Panc1 (cell line): ENCODE measurements around the gene MAPKAP1. TPM values are rescaled to one million over a fixed set of nuclear protein-coding genes. Genes with fewer than 3 reads are reported as not detected.
A peak's percentile ranks its signal among the peaks of the same experiment; 100 is the strongest.

Source experiments
- ATAC-seq: fragments of 200-7000 bp; cut with Tn5 transposase; 2 replicates; pipeline ENCODE4 v1.9.1; 2020; ENCODE audit warnings: mild to moderate bottlenecking, moderate library complexity
- BruUV-seq: library from RNA; stranded (reverse); fragments of 400-500 nt; replicated peaks from 2 replicates; lab custom pipeline; 2021; lab: Mats Ljungman, UMichigan
- CTCF ChIA-PET: fragments of 300-600 bp; sonication (Branson Sonifier 250); formaldehyde crosslinking; loops from one replicate; lab custom pipeline; 2022; ENCODE audit warnings: antibody characterized with exemption; lab: Charles Lee
- POLR2A ChIA-PET: fragments of 300-600 bp; sonication (Branson Sonifier 250); formaldehyde crosslinking; loops from one replicate; lab custom pipeline; 2022; ENCODE audit warnings: antibody characterized with exemption; lab: Charles Lee
- DNase-seq: peaks from one replicate; pipeline ENCODE4 v3.0.0-alpha.2; 2010; ENCODE audit warnings: low read depth, low spot score
- H3K27ac ChIP-seq: 2 replicates; pipeline ENCODE4 v1.5.1; 2011; ENCODE audit warnings: mild to moderate bottlenecking, low read length, inconsistent platforms
- H3K27me3 ChIP-seq: fragments of 200-500 bp; sonication (Bioruptor generic); 2 replicates; pipeline ENCODE4 v1.6.0; 2014; ENCODE audit warnings: low read length, inconsistent platforms; ENCODE audit not compliant: control insufficient read depth, insufficient read depth
- H3K36me3 ChIP-seq: fragments of 200-500 bp; sonication (Bioruptor generic); 2 replicates; pipeline ENCODE4 v1.5.1; 2014; ENCODE audit warnings: inconsistent platforms, mild to moderate bottlenecking, low read length, moderate library complexity; ENCODE audit not compliant: control insufficient read depth, insufficient read depth
- H3K4me1 ChIP-seq: 2 replicates; pipeline ENCODE4 v1.5.1; 2011; ENCODE audit warnings: inconsistent platforms, mild to moderate bottlenecking, low read length, moderate library complexity; ENCODE audit not compliant: control insufficient read depth, insufficient read depth
- H3K4me3 ChIP-seq, 2 experiments: 2 replicates each; pipeline ENCODE4 v1.5.1; 2011 to 2012; ENCODE audit warnings: low read depth in 2 of 2, low read length in 2 of 2, mild to moderate bottlenecking in 2 of 2, inconsistent platforms in 1 of 2, moderate library complexity in 1 of 2
- H3K9me3 ChIP-seq: fragments of 200-500 bp; sonication (Bioruptor generic); 2 replicates; pipeline ENCODE4 v1.5.1; 2014; ENCODE audit warnings: low read depth, mild to moderate bottlenecking, inconsistent platforms, low read length, moderate library complexity; ENCODE audit not compliant: control insufficient read depth, insufficient read depth
- CTCF ChIP-seq: fragments of 450-650 bp; IDR thresholded peaks from 2 replicates; pipeline ENCODE4 v1.5.1; 2017; ENCODE audit warnings: mild to moderate bottlenecking
- POLR2AphosphoS5 ChIP-seq: IDR thresholded peaks from 2 replicates; pipeline ENCODE4 v1.6.1; 2012; ENCODE audit warnings: mild to moderate bottlenecking, low read depth, low read length, moderate library complexity
- REST ChIP-seq, 2 experiments: IDR thresholded peaks; 2 replicates each; pipeline ENCODE4 v1.6.1; 2011 to 2012; ENCODE audit warnings: low read depth in 2 of 2, control low read depth in 1 of 2, low read length in 1 of 2, mild to moderate bottlenecking in 1 of 2, moderate library complexity in 1 of 2; ENCODE audit not compliant: insufficient read depth in 1 of 2
- SIN3A ChIP-seq: IDR thresholded peaks from 2 replicates; pipeline ENCODE4 v1.6.1; 2012; ENCODE audit warnings: low read depth, mild to moderate bottlenecking, low read length, moderate library complexity, borderline replicate concordance; ENCODE audit not compliant: insufficient read depth
- TCF7L2 ChIP-seq: IDR thresholded peaks from 2 replicates; pipeline ENCODE4 v1.6.1; 2011; ENCODE audit warnings: mild to moderate bottlenecking, low read depth, low read length, inconsistent platforms
- in situ Hi-C: cut with HindIII; loops from 2 replicates; pipeline ENCODE4 v1.10.0; 2016; ENCODE audit warnings: low sequenced_read_pairs, low pct_unique_long_range_greater_than_20kb
- intact Hi-C: fragments of 100-400 bp; cut with micrococcal nuclease; formaldehyde crosslinking; loops from one replicate; pipeline ENCODE4 v1.10.0; 2022; ENCODE audit not compliant: unreplicated experiment
- total RNA-seq: library from RNA; stranded (reverse); gene quantifications from one replicate; pipeline ENCODE4 v1.2.1, GENCODE V29; 2021; ENCODE audit not compliant: unreplicated experiment

The MAPKAP1 gene
- total RNA-seq, 1 experiment from 2014 or later, result 72.7 TPM

- no peak overlapping the region for H3K27ac ChIP-seq
- no peak for DNase-seq
- no peak for TF ChIP-seq CTCF
- no peak for TF ChIP-seq SIN3A
- ATAC-seq, result no peak
- no peak overlapping the region for H3K4me3 ChIP-seq
- no peaks in the 10 kb centered on the region for H3K36me3 ChIP-seq
- CTCF ChIA-PET, result no interaction called here
- H3K27me3 ChIP-seq, result no peaks in the 10 kb centered on the region
- POLR2A ChIA-PET, result no interaction called here
- no TSS peak for BruUV-seq
- no peaks in the 10 kb centered on the region for H3K4me1 ChIP-seq
- in situ Hi-C loops (no loop called here), intact Hi-C loops (no loop called here)
- no peaks in the 10 kb centered on the region for H3K9me3 ChIP-seq
These were observed 278.0 kb downstream of the MAPKAP1 start for GRCh38 chr9:125428902-125429467.

- no peaks in the 10 kb centered on the region for H3K9me3 ChIP-seq
- no peaks in the 10 kb centered on the region for H3K36me3 ChIP-seq
- no peaks in the 10 kb centered on the region for H3K4me1 ChIP-seq
- no peak for TF ChIP-seq POLR2AphosphoS5
- TF ChIP-seq CTCF, result peak; percentile 77; the same call in 1 of the 2 replicates
- H3K27me3 ChIP-seq, result no peaks in the 10 kb centered on the region
- BruUV-seq, result no TSS peak
- DNase-seq, result peak; percentile 4
- in situ Hi-C loops, result no loop called here
- intact Hi-C loops, result no loop called here
- H3K4me3 ChIP-seq, result no peak overlapping the region
- ATAC-seq, result peak; percentile 31; the same call in 1 of the 2 replicates
- ChIA-PET POLR2A (interaction anchor here (0.6 kb wide), 1 partner anchor 266 kb away, joined by 3 read pairs; no protein-coding TSS in a partner anchor), CTCF (no interaction called here)
- no peak overlapping the region for H3K27ac ChIP-seq
These were observed 278.7 kb downstream of the MAPKAP1 start for GRCh38 chr9:125428060-125428901.

- Histone ChIP-seq H3K4me1 (no peaks in the 10 kb centered on the region), H3K4me3 (no peak overlapping the region), H3K36me3 (no peaks in the 10 kb centered on the region), H3K27ac (no peak overlapping the region), H3K27me3 (no peaks in the 10 kb centered on the region), H3K9me3 (no peaks in the 10 kb centered on the region)
- intact Hi-C loops, result no loop called here
- peak; percentile 67 for ATAC-seq
- POLR2A ChIA-PET, result interaction anchor here (0.6 kb wide), 1 partner anchor 265 kb away, joined by 3 read pairs; no protein-coding TSS in a partner anchor
- in situ Hi-C loops, result no loop called here
- TF ChIP-seq TCF7L2 (no peak), CTCF (no peak), REST (IDR thresholded peaks at IDR 0.05; ENCODE audit: insufficient read depth in 1 of 2, low read depth in 2 of 2, low read length in 1 of 2) (no peak), SIN3A (no peak), POLR2AphosphoS5 (no peak)
- no TSS peak for BruUV-seq
- DNase-seq, result no peak
- CTCF ChIA-PET, result no interaction called here
These were observed 279.5 kb downstream of the MAPKAP1 start for GRCh38 chr9:125427556-125427955.
